Spleen (tissue), 7 donors: ENCODE data around the gene XPO6.

Experiments
- CTCF ChIP-seq, 11 experiments: fragments of 200-600 bp in 7 of 11; fragments of 450-650 bp in 4 of 11; sonication (generic) in 4 of 11; IDR thresholded peaks in 8 of 11; conservative IDR thresholded peaks in 3 of 11; 1 replicate in 7 of 11; 2 replicates in 4 of 11; pipeline versions ENCODE4 v1.4.0 to v1.8.0; 2016 to 2021; ENCODE audit warnings: antibody characterized with exemption in 11 of 11, inconsistent platforms in 4 of 11, mild to moderate bottlenecking in 1 of 11
- POLR2A ChIP-seq, 3 donors: fragments of 450-650 bp; IDR thresholded peaks; one replicate each; pipeline ENCODE4 v1.5.1; 2017; ENCODE audit warnings: antibody characterized with exemption in 3 of 3, mild to moderate bottlenecking in 1 of 3
- POLR2AphosphoS5 ChIP-seq, 3 donors: sonication (generic); formaldehyde crosslinking; IDR thresholded peaks; one replicate each; pipeline ENCODE4 v1.5.1; 2017; ENCODE audit warnings: antibody characterized with exemption in 3 of 3
- donor health status: DM: no; HTN: no; CAD: no; lungs with moderate emphysema.
- donor health status: DM: no; HTN: no; CAD: no.
- donor health status: DM: no; HTN: no; CAD: no.

DNA sequence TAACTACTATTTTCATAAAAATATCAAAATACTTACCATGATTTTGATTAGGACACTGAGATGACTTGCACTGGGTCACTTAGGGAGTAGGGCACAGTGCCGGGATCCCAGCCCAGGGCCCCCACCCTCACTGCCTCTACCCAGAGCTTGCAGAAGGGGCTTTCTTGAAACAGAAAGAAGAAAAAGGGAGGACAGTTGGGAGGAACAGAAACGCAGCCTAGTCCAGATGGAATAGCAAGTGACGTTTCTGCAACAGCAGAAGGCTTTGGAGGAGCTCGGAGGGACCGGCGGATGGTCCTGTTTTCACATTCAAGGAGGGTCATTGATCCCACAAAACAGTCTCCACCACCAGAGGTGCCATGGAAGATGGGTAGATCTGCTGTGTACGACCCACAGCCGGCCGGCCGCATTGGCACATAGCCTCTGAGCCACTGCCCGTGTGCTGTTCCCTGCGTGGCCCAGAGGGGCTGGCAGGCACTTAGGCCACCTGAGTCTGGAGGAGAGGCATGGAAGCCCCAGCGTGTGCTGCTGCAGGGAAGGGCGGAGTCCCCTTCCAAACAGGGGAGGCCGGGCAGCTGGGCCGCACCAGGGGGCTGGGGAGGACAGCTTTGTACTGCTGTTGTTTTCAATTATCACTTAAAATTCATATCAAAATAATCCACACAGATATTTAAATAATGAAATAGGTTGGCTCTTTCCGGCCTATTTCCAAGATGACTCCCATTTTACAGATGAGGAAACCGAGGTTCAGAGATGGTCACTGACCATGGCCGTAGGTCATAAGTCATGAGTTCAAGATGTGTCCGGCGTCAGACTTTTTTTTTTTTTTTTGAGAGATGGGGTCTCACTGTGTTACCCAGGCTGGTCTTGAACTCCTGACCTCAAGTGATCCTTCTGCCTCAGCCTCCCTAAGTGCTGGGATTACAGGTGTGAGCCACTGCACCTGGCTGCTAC is 125.3 kb downstream of the XPO6 start:
- TF ChIP-seq CTCF (IDR thresholded peaks at IDR 0.05 in 8 of 11, conservative IDR thresholded peaks at IDR 0.05 in 3 of 11): no peak
- TF ChIP-seq POLR2A (IDR thresholded peaks at IDR 0.05): no peak
- TF ChIP-seq POLR2AphosphoS5 (IDR thresholded peaks at IDR 0.05): peak in 1 of 3 donors; percentile 63
